ENCODE measurements around the gene AFAP1L2.
"Not testable (repeated sequence)": the region's sequence is repeated elsewhere in the genome, so short reads cannot be mapped to it uniquely, and the experiment has no call there.

The AFAP1L2 gene

GRCh38 chr10:114359041-114359952, 45.0 kb downstream of the AFAP1L2 start:
- no peak for DNase-seq (ENCODE audit: low read depth in 3 of 3)

GRCh38 chr10:114357515-114357996, 46.7 kb downstream of the AFAP1L2 start:
- DNase-seq (ENCODE audit: low read depth in 3 of 3): no peak

GRCh38 chr10:114356751-114357514, 47.4 kb downstream of the AFAP1L2 start:
- no peak for DNase-seq (ENCODE audit: low read depth in 3 of 3)

GRCh38 chr10:114356126-114356525, 48.2 kb downstream of the AFAP1L2 start:
- DNase-seq (ENCODE audit: low read depth in 3 of 3): no peak

- DNase-seq (ENCODE audit: low read depth in 3 of 3): no peak
Observed at GRCh38 chr10:114353383-114353782, 50.9 kb downstream of the AFAP1L2 start.

GRCh38 chr10:114352653-114353298, 51.5 kb downstream of the AFAP1L2 start:
- no peak for DNase-seq (ENCODE audit: low read depth in 3 of 3)

GRCh38 chr10:114350751-114351150, 53.6 kb downstream of the AFAP1L2 start:
- DNase-seq (ENCODE audit: low read depth in 3 of 3): no peak

- DNase-seq (ENCODE audit: low read depth in 3 of 3): no peak
Observed at GRCh38 chr10:114349522-114350215, 54.6 kb downstream of the AFAP1L2 start.

GRCh38 chr10:114349071-114349470, 55.2 kb downstream of the AFAP1L2 start:
- DNase-seq (ENCODE audit: low read depth in 3 of 3): not testable (repeated sequence)

GRCh38 chr10:114347791-114348190, 56.5 kb downstream of the AFAP1L2 start:
- no peak for DNase-seq (ENCODE audit: low read depth in 3 of 3)

- no peak for DNase-seq (ENCODE audit: low read depth in 3 of 3)
Observed at GRCh38 chr10:114347241-114347640, 57.1 kb downstream of the AFAP1L2 start.

- DNase-seq (ENCODE audit: low read depth in 3 of 3): no peak
Observed at GRCh38 chr10:114346176-114347031, 57.9 kb downstream of the AFAP1L2 start.

GRCh38 chr10:114345701-114346100, 58.6 kb downstream of the AFAP1L2 start:
- DNase-seq (ENCODE audit: low read depth in 3 of 3): no peak

- no peak for DNase-seq (ENCODE audit: low read depth in 3 of 3)
Observed at GRCh38 chr10:114343623-114344505, 60.4 kb downstream of the AFAP1L2 start.

GRCh38 chr10:114342976-114343375, 61.3 kb downstream of the AFAP1L2 start:
- no peak for DNase-seq (ENCODE audit: low read depth in 3 of 3)

GRCh38 chr10:114340816-114341215, 63.5 kb downstream of the AFAP1L2 start:
- DNase-seq (ENCODE audit: low read depth in 3 of 3): no peak

GRCh38 chr10:114337510-114338462, 66.5 kb downstream of the AFAP1L2 start:
- peak in 1 of 3 experiments; percentile 1 for DNase-seq (ENCODE audit: low read depth in 3 of 3)

GRCh38 chr10:114336823-114337509, 67.3 kb downstream of the AFAP1L2 start:
- DNase-seq (ENCODE audit: low read depth in 3 of 3): no peak
